Diencephalon (tissue), 1 donor: ENCODE measurements around the gene RAP1GAP2. TPM values are rescaled to one million over a fixed set of nuclear protein-coding genes. Genes with fewer than 3 reads are reported as not detected.

Experiments
- small RNA-seq: library from RNA; depleted of rRNA; stranded (forward); fragments of <200 nt; gene quantifications from one replicate; pipeline ENCODE3, GENCODE V24; 2014
- total RNA-seq: library from RNA; depleted of rRNA; stranded (reverse); fragments of >200 nt; gene quantifications from one replicate; pipeline ENCODE4 v1.2.3, GENCODE V29; 2014

RAP1GAP2 gene
- total RNA-seq: 28.4 TPM

GRCh38 chr17:2796164-2797125 lies at the start of gene RAP1GAP2:
Gene RAP1GAP2 (plus strand): TSS chr17:2796438. CDS start chr17:2796528, 90 bp downstream.

GRCh38 chr17:2749058-2749783 lies 47.0 kb upstream of the RAP1GAP2 start, which contains the start of gene CCDC92B:
Gene CCDC92B (minus strand): TSS chr17:2749652. CDS start chr17:2735145, 14,507 bp downstream.

GRCh38 chr17:3063507-3063906 lies 267.3 kb downstream of the RAP1GAP2 start, which contains the start of gene OR1D5:
Gene OR1D5 (minus strand): TSS chr17:3063607. CDS start chr17:3063607, 0 bp downstream.

Small RNA genes lying within 50 kb of the gene (small RNA-seq; reads per million reads assigned to genes)
- gene MIR1253 (not detected), gene hsa-mir-1253 (not detected)

Other genes with a start within 250 kb of the RAP1GAP2 start
- gene PAFAH1B1, start 202.8 kb upstream of the RAP1GAP2 start, total RNA-seq: 382 TPM
- 32.8 TPM for gene CLUH, start 84.7 kb upstream of the RAP1GAP2 start, total RNA-seq
- gene CCDC92B, start 46.8 kb upstream of the RAP1GAP2 start, total RNA-seq: 2.5 TPM